ENCODE measurements around the gene EPHB1. TPM values are rescaled to one million over a fixed set of nuclear protein-coding genes. Genes with fewer than 3 reads are reported as not detected.

Gene EPHB1
- polyA plus RNA-seq, 1 donor from 2014 or later: 18.7 TPM

- Histone ChIP-seq H3K27me3 (ENCODE audit: insufficient read depth, low read depth, low read length) (no peaks in the 10 kb centered on the region), H3K4me2 (ENCODE audit: low read length) (no peak overlapping the region), H3K9ac (ENCODE audit: low read length) (no peak overlapping the region), H3F3A (ENCODE audit: insufficient read depth, low read length, poor library complexity, severe bottlenecking) (no peaks in the 10 kb centered on the region), H3K9me3 (ENCODE audit: low read length) (no peaks in the 10 kb centered on the region), H3K79me2 (replicated peaks; ENCODE audit: insufficient read depth, low read length) (no peaks in the 10 kb centered on the region), H4K20me1 (ENCODE audit: insufficient read depth) (no peaks in the 10 kb centered on the region), H3K27ac (ENCODE audit: low read length) (no peak overlapping the region), H3K4me3 (ENCODE audit: low read length) (no peak overlapping the region), H3K36me3 (ENCODE audit: insufficient read depth, low read length) (no peaks in the 10 kb centered on the region), H2AFZ (ENCODE audit: low read depth, low read length) (no peak overlapping the region), H3K9me2 (ENCODE audit: insufficient read depth, low read length) (no peaks in the 10 kb centered on the region)
- TF ChIP-seq REST (IDR thresholded peaks at IDR 0.05; ENCODE audit: borderline replicate concordance) (no peak), RAD21 (conservative IDR thresholded peaks at IDR 0.05) (no peak), EP300 (conservative IDR thresholded peaks at IDR 0.05; ENCODE audit: poor library complexity, severe bottlenecking) (no peak), SMC3 (conservative IDR thresholded peaks at IDR 0.05; ENCODE audit: poor library complexity) (no peak)
Measured at GRCh38 chr3:135082706-135083105, 287.6 kb downstream of the EPHB1 start.

GRCh38 chr3:135083179-135083578, 288.1 kb downstream of the EPHB1 start:
- Histone ChIP-seq H3K27me3 (ENCODE audit: insufficient read depth, low read depth, low read length) (no peaks in the 10 kb centered on the region), H3K9me3 (ENCODE audit: low read length) (no peaks in the 10 kb centered on the region), H3K4me2 (ENCODE audit: low read length) (no peak overlapping the region), H3K4me3 (ENCODE audit: low read length) (no peak overlapping the region), H3K79me2 (replicated peaks; ENCODE audit: insufficient read depth, low read length) (no peaks in the 10 kb centered on the region), H3F3A (ENCODE audit: insufficient read depth, low read length, poor library complexity, severe bottlenecking) (no peaks in the 10 kb centered on the region), H2AFZ (ENCODE audit: low read depth, low read length) (no peak overlapping the region), H3K9me2 (ENCODE audit: insufficient read depth, low read length) (no peaks in the 10 kb centered on the region), H3K27ac (ENCODE audit: low read length) (no peak overlapping the region), H4K20me1 (ENCODE audit: insufficient read depth) (no peaks in the 10 kb centered on the region), H3K36me3 (ENCODE audit: insufficient read depth, low read length) (no peaks in the 10 kb centered on the region), H3K9ac (ENCODE audit: low read length) (no peak overlapping the region)
- TF ChIP-seq SMC3 (conservative IDR thresholded peaks at IDR 0.05; ENCODE audit: poor library complexity) (no peak), RAD21 (conservative IDR thresholded peaks at IDR 0.05) (no peak), CTCF (IDR thresholded peaks at IDR 0.05; ENCODE audit: poor library complexity, severe bottlenecking) (no peak), MXI1 (conservative IDR thresholded peaks at IDR 0.05; ENCODE audit: poor library complexity, severe bottlenecking) (no peak), EZH2 (IDR thresholded peaks at IDR 0.05; ENCODE audit: borderline replicate concordance, insufficient read depth, low read length, poor library complexity, severe bottlenecking) (no peak), REST (IDR thresholded peaks at IDR 0.05; ENCODE audit: borderline replicate concordance) (no peak), POLR2AphosphoS5 (IDR thresholded peaks at IDR 0.05) (no peak), TAF1 (IDR thresholded peaks at IDR 0.05; ENCODE audit: low read depth) (no peak), EP300 (conservative IDR thresholded peaks at IDR 0.05; ENCODE audit: poor library complexity, severe bottlenecking) (no peak)
